HG02938 (cell line): ENCODE measurements around the gene PARD6B.
"Not testable (repeated sequence)": the region's sequence is repeated elsewhere in the genome, so short reads cannot be mapped to it uniquely, and the experiment has no call there.

Source experiments
- ATAC-seq: cut with Tn5 transposase; IDR thresholded peaks from one replicate; pipeline ENCODE4 v1.9.1; 2021; ENCODE audit warnings: mild to moderate bottlenecking, moderate library complexity; ENCODE audit not compliant: unreplicated experiment

Gene PARD6B

DNA sequence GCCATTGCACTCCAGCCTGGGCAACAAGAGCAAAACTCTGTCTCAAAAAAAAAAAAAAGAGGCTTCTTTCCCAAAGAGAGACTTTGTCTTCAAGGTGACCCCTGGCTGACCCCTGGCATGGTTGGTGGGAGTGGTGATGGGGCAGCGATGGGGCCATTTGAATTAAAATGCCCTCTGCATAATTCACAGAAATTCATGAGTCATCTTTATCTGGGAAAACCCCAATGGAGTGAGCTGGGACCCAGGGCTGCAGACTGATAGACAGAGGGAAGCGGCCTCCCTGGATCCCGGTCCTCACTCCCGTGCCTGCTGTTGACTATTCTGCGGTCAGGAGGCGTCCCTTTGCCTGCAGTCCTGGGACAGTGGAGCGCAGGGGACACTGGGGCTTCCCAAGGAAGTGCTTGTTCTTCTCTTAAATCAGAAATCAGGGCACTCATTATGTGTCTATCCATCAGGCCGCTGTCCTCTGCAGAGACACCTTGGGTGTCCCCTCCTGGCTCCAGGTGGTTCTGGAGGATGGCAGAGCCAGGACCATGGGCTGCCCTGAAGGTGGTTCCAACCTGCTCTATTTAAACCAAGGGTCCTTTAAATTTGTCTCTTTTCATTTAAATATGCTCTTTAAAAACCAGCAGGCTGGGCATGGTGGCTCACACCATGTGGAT is 40.2 kb downstream of the PARD6B start:
- not testable (repeated sequence) for ATAC-seq

DNA sequence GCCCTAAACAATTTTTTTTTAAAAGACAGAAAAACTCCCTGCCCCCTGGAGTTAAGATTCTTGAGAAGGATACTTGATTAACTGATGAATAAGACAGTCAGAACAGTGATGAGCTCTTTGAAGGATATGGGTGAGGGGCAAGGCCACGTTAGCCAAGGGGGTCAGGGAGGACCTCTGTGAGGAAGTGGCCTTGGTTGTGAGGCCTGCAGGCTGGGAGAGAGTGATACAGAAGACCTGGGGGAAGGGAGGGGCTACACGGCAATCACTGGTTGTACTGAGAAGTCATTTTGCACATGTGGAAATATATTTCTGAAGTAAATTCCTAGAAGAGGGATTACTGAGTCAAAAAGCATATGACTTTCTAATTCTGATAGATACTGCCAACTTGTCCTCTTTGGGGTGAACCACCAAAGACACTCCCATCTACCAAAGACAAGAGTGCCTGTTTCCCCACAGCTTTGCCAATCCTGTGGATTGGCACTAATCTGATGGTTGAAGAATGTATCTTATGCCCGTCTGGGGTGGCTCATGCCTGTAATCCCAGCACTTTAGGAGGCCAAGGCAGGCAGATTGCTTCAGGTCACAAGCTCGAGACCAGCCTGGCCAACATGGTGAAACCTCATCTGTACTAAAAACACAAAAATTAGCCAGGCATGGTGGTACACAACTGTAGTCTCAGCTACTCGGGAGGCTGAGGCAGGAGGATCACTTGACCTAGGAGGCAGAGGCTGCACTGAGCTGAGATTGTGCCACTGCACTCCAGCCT is 41.2 kb downstream of the PARD6B start:
- no peak for ATAC-seq

DNA sequence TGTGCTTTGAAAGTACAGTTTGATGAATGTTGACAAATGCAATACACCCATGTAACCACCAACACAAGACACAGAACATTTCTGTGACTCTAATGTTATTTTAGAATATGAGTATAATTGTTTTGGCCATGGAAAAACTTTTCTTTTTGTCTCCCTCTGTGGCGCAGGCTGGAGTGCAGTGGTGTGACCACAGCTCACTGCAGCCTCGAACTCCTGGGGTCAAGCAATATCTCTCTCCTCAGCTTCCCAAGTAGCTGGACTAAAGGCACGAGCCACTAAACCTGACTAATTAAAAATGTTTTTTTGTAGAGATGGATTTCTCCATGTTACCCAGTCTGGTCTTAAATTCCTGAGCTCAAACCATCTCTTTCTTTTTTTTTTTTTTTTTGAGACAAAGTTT is 43.1 kb downstream of the PARD6B start:
- ATAC-seq, result no peak

DNA sequence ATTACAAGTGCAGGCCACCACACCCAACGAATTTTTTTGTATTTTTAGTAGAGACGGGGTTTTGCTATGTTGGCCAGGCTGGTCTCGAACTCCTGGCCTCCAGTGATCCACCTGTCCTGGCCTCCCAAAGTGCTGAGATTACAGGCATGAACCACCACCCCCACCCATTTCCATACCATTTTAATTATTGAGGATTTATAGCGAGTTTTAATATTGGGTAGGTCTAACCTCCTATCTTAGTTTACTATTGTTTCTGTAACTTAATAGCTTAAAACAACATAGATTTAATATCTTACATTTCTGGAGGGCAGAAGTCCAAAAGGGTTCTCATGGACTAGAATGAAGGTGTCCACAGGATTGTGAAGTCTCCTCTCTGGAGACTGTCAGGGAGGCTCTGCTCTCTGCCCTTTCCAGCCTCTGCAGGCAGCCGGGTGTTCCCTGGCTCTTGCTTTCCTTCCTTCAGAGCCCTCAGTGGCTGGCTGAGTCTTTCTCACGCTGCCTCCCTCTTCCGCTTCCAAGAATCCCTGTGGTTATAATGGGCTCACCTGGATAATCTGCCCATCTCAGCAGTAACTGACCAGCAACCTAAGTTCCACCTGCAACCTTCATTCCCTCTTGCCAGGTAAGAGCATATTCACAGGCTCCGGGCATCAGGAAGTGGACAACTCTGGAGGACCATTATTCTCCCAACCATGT is 44.9 kb downstream of the PARD6B start:
- ATAC-seq, result no peak

DNA sequence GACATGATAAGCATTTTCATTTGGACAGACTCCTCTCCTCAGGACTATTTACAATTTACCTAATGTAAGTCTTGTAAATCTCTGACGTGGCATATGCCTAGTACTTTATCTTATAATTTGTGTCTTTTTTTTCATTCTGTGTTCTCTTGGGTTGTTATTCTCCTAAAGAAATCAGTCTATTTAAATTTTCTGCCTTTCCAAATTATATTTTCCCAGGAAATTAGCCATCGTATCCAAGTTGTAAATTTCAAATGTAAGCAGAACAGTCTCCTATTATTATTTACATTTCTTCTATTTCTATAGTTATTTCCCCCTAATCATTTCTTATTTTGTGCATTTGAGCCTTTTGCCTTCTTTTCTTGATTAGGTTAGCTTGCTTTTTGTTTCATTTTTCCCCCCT is 46.0 kb downstream of the PARD6B start:
- ATAC-seq, result no peak

DNA sequence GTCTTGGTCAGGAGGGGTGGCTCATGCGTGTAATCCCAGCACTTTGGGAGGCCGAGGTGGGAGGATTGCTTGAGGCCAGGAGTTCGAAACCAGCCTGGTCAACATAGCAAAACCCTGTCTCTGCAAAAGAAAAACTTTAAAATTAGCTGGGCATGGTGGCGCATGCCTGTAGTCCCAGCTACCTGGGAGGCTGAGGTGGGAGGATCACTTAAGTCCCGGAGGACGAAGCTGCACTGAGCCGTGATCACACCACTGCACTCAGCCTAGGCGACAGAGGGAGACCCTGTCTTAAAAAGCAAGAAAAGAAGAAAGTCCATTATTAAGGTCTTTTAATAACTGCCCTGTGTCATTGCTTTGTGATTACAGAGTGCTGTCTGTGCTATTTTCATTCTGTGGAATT is 47.6 kb downstream of the PARD6B start:
- ATAC-seq, result not testable (repeated sequence)

DNA sequence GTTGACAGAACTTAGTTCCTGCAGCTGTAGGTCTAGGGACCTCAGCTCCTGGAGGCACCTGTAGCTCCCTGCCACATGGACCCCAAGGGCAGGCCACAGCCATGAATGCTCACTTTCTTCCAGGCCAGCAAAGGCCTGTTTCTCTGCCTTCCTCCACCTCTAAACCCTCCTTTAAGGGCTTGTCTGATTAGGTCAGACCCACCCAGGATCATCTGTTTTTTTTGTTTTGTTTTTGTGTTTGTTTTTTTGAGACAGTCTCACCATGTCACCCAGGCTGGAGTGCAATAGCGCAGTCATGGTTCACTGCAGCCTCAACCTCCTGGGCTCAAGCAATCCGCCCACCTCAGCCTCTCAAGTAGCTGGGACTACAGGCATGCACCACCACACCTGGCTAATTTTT is 52.0 kb downstream of the PARD6B start:
- no peak for ATAC-seq

DNA sequence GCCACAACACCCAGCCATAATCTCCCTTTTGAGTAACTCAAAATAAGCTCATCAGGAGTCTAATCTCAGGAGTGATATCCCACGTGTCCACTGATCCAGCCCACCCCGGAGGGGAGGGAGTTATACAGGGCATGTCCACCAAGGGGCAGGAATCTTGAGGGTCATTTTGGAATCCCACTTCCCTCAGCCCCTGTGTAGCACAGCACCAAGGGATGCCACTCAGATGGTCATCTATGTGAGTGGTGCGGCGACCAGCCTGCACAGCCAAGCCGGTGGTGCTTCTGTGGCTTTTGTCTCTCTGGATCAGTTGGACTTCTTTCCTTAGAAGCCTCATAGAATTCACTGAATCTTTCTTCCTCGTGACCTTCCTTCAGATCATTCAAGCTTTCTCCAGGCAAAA is 52.5 kb downstream of the PARD6B start:
- no peak for ATAC-seq

DNA sequence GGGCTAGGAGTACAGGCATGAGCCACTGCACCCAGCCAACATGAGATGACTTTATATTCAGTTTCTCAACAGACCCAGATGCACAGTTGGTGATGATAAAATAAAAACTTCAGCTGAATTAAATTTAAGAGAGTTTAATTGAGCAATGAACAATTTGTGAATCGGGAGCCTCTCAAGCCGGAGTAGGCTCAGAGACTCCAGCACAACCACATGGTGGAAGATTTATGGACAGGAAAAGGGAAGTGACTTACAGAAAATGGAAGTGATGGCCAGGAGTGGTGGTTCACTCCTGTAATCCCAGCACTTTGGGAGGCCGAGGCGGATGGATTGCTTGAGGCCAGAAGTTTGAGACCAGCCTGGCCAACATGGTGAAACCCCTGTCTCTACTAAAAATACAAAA is 53.1 kb downstream of the PARD6B start:
- ATAC-seq, result no peak

DNA sequence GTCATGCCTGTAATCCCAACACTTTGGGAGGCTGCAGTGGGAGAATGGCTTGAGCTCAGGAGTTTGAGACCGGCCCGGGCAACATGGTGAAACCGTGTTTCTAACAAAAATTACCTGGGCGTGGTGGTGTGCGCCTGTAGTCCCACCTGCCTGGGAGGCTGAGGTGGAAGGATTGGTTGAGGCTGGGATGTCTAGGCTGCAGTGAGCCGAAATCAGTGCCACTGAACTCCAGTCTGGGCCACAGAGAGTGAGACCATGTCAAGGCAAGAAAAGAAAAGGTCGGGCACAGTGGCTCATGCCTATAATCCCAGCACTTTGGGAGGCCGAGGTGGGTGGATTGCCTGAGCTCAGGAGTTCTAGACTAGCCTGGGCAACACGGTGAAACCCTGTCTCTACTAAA is 55.3 kb downstream of the PARD6B start:
- no peak for ATAC-seq

DNA sequence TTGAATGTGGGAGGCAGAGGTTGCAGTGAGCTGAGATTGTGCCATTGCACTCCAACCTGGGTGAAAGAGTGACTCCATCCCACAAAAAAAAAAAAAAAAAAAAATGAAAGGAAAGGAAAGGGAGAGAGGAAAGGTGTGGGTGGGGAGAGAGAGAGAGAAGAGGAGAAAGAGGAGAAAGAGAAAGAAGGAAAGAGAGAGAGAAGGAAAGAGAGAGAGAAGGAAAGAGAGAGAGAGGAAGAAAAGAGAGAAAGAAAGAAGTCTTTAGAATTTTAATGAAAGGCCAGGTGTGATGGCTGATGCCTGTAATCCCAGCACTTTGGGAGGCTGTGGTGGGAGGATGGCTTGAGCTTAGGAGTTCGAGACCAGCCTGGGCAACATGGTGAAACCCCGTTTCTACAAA is 55.8 kb downstream of the PARD6B start:
- no peak for ATAC-seq

DNA sequence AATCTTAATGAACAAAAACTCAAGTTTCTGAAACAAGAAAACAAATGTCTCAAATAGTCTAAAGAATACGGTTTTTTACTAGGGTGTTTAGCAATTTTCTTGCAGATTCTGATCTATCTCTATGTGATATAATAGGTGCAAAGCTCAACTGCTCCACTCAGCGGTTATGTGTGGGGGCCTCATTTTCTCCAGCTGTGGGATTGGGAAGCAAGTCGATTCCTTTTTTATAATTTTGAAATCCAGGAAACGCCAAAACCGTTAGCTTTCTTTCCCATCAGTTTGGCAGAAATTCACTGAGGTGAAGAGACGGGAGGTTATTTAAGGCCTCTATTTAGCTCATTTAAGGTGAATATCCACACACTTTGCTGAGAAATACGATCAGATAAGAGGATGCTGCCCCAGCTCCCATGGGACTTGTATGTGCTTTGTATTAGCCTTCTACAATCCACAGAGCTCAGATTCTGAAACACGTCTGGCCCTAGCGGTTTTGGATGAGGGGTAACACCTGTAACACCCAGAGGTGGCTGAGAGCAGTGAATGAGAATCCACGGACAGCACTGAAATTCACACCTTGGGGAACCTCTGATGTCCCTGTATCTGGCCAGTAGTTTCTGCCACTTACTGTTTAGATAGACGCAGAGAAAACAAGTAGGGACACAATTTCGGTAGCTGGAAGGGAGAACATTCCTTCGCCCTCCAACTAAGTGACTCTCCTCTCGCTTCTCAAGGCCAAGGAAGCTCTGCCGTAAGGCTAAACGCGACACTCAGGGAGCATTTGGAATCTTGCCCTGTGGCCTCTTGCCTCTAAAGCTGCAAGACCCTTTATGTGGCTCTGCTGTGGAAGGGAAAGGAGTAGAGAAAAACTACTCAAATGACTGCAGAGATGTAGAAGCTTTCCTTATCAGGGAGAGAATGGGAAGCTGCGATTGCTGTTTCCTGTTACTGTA is 56.9 kb downstream of the PARD6B start:
- ATAC-seq, result no peak

DNA sequence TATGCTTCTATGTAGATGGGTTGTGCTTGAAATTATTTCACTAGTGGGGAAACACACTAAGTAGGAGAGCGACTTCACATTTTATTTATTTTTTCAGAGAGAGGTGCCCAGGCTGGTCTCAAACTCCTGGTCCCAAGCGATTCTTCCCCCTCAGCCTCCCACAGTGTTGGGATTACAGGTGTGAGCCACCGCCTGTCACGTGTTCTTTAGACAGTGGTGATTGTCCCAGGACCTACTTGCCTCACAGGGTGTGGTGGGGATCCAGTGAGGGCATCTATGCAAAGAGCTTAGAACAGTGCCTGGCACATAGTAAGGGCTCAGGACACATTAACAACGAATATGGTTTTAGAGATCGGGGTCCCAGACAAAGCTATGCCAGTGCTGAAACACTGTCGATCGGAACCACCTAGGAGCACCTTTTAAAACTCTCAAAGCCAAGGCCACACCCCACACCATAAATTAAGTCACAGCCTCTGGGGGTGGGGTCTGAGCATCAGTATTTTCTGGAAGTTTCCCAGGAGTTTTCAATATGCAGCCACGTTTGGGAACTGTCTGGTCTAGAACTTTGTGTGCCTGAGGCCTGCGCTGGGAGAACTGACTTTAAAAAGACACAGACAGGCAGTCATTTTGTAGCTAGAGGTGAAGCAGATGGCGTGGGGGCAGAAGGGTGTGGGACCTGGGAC is 58.7 kb downstream of the PARD6B start:
- no peak for ATAC-seq

DNA sequence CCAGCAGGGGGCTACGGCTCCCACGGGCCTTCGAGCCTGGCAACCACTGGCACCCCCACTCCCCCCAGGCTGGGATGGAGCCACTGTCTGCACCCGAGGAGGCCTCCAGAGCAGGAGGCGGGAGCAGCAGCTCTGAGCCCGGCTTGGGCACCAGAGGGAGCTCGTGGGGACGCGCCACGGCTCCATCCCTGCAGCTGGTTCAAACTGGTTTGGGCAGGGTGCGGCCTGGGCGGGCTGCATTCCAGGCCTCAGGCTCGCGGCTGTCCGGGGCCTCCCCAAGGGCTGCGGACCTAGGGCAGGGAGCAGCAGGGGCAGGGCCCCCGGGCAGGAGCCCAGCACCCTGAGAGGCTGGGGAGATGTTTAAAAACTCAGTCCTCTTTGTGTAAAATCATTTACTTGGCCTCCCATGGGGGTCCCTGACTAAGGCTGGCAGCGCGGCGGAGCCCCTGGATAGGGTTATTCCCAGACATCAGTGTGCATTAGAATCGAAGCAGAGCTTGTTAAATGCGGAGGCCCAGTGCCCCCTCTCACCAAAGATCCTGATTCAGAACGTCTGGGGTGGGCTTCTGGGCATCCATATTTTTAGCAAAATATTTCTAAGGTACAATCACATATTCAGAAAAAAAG is 59.4 kb downstream of the PARD6B start:
- ATAC-seq, result no peak

DNA sequence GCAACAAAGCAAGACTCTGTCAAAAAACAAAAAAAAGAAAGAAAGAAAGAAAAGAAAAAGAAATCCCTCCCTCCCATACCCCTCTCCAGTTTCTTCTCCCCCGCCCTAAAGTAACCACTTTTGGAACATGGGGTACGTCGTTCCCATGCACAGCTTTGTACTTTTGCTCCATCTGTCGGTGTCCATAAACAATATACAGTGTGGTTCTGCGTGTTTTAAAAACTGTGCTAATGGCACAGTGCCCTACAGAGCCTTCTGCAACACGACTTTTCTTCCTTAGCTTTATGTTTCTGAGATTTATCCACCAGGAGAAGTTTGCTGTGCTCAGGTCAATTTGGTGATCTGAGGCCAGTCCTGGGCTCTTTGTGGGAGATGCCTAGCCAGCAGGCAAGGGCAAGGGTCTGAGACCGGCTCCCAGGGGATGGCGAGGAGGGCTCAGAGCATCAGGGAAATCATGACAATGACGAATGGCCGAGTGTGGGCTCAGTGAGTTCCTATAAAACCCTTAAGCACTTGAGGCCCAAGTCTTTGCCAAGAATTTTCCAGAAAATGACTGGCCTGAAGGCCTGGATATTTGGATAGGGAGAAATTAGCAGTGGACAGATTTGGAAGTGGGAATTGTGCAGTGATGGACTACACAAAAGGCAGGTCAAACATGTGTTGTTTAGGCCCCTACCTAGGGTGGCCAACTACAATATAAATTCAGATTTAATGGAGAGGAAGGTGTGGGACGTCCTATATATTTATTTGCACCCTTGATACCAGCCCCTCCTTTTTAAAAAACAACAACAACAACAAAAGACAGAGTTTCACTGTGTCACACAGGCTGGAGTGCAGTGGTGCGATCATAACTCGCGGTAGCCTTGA is 61.6 kb downstream of the PARD6B start:
- no peak for ATAC-seq

DNA sequence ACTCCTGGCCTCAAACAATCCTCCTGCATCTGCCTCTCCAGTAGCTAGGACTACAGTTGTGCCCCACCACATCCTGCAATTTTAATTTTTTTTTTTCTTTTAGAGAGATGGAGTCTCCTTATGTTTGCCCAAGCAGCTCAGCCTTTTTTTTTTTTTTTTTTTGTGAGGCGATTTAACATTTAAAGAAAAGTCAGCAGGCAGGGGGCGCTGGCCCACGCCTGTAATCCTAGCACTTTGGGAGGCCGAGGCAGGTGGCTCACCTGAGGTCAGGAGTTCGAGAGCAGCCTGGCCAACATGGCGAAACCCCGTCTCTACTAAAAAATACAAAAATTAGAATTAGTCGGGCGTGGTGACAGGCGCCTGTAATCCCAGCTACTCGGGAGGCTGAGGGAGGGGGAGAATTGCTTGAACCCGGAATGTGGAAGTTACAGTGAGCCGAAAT is 62.2 kb downstream of the PARD6B start:
- not testable (repeated sequence) for ATAC-seq

DNA sequence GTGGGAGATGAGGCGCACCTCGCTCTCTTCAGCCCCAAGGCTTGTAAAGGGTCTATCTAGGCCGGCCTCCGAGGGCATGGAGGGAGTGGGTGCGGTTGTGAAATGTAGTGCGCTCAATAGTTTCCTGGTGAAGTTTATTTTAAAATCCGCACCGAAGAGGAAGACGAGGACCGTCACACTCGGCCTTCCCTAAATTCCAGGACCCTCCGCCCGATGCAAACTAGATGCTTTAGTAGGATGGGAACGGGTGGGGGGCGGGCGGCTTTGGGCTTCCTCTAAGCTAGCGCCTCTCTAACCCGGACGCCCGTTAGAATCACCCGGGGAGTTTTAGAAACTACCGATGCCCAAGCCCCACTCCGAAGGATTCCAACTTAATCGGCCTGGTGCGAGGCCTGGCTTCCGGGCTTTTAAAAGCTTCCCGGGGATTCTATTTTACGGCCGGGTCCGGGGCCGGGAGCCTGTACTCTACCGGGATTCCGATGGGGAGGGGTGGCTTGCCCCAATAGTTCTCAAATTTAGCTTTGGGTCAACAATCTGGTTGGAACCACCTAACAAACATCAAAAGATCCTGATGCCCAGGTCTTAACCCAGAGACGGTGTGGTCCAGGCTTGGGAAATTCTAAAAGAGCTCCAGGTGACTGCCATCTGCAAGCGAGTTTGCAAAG is 62.9 kb downstream of the PARD6B start:
- no peak for ATAC-seq

DNA sequence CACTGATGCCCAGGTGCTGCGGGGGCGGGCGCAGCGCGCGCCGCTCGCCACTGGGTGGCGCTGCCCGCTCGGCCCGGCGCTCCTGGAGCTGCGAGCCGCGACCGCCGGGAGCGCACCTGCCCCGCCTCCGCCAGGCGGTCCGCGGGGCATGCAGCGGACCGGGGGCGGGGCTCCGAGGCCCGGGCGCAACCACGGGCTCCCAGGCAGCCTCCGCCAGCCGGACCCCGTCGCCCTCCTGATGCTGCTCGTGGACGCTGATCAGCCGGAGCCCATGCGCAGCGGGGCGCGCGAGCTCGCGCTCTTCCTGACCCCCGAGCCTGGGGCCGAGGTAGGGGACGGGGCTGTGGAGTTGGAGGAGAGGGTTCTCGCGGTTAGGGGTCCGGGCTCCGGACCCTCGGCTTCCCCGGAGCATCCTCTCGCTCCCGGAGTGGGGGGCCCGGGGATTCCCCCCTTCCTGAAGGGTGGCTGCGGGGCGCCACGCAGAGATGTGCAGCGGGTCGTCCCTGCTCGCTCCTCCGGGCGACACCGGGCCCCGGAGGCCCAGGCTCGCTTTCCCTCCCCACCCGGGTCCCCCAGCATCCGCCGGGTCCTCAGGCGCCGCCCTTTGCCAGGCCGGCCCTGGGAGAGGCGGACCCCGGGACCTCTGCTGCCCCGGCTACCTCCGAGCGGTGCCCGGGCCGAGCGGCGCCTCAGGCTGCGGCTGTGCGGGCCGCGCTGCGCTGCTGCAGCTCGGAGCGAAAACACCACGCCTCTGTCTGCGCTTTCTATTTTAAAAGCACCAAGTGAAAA is 63.7 kb downstream of the PARD6B start, which contains the start of gene BCAS4:
Gene BCAS4 (plus strand): TSS at position 216 of the 789 bp plus-strand sequence. CDS start 23 bp downstream, at position 239.
- peak; percentile 38 for ATAC-seq
